Adrenal gland (tissue), 5 donors: ENCODE measurements around the gene S100A13.
"Not testable (repeated sequence)": the region's sequence is repeated elsewhere in the genome, so short reads cannot be mapped to it uniquely, and the experiment has no call there.

Experiments
- POLR2A ChIP-seq, 2 donors: fragments of 450-650 bp; IDR thresholded peaks; one replicate each; pipeline ENCODE4 v1.6.1; 2017; ENCODE audit warnings: antibody characterized with exemption in 2 of 2, mild to moderate bottlenecking in 2 of 2, moderate library complexity in 1 of 2
- TF ChIP-seq, protein P1 (sequence below), 6 experiments: fragments of 450-650 bp in 4 of 6; fragments of 200-600 bp in 2 of 6; sonication (generic) in 1 of 6; IDR thresholded peaks; 1 replicate in 5 of 6; 2 replicates in 1 of 6; pipeline versions ENCODE4 v1.5.1 to v1.8.0; 2016 to 2021; ENCODE audit warnings: antibody characterized with exemption in 6 of 6, mild to moderate bottlenecking in 2 of 6, moderate library complexity in 1 of 6
- donor health status: DM: no; HTN: no; CAD: no.

DNA sequence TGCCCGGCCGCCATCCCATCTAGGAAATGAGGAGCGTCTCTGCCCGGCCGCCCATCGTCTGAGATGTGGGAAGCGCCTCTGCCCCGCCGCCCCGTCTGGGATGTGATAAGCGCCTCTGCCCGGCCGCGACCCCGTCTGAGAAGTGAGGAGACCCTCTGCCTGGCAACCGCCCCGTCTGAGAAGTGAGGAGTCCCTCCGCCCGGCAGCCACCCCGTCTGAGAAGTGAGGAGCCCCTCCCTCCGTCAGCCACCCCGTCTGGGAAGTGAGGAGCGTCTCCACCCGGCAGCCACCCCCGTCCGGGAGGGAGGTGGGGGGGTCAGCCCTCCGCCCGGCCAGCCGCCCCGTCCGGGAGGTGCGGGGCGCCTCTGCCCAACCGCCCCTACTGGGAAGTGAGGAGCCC, 44.5 kb downstream of the S100A13 start:
- TF ChIP-seq, protein P1, sequence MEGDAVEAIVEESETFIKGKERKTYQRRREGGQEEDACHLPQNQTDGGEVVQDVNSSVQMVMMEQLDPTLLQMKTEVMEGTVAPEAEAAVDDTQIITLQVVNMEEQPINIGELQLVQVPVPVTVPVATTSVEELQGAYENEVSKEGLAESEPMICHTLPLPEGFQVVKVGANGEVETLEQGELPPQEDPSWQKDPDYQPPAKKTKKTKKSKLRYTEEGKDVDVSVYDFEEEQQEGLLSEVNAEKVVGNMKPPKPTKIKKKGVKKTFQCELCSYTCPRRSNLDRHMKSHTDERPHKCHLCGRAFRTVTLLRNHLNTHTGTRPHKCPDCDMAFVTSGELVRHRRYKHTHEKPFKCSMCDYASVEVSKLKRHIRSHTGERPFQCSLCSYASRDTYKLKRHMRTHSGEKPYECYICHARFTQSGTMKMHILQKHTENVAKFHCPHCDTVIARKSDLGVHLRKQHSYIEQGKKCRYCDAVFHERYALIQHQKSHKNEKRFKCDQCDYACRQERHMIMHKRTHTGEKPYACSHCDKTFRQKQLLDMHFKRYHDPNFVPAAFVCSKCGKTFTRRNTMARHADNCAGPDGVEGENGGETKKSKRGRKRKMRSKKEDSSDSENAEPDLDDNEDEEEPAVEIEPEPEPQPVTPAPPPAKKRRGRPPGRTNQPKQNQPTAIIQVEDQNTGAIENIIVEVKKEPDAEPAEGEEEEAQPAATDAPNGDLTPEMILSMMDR (IDR thresholded peaks at IDR 0.05) = not testable (repeated sequence)
- not testable (repeated sequence) for TF ChIP-seq POLR2A (IDR thresholded peaks at IDR 0.05)
